Epithelial cell of proximal tubule (primary cell): ENCODE results near the gene DCST1. TPM values are rescaled to one million over a fixed set of nuclear protein-coding genes. Genes with fewer than 3 reads are reported as not detected.
A peak's percentile ranks its signal among the peaks of the same experiment; 100 is the strongest.

Experiments used
- DNase-seq: peaks from one replicate; pipeline ENCODE4 v3.0.0-alpha.2; 2011; ENCODE audit warnings: low read depth
- H3K4me3 ChIP-seq: 2 replicates; pipeline ENCODE4 v1.5.1; 2011; ENCODE audit warnings: low read depth, mild to moderate bottlenecking, low read length
- total RNA-seq: library from RNA; depleted of rRNA; stranded (reverse); fragments of >200 nt; gene quantifications from 2 replicates; pipeline ENCODE4 v1.2.3, GENCODE V29; 2015
- TF ChIP-seq, protein P1 (sequence below): conservative IDR thresholded peaks from 2 replicates; pipeline ENCODE4 v1.5.1; 2012; ENCODE audit warnings: low read depth, mild to moderate bottlenecking, low read length

The DCST1 gene
- total RNA-seq, 1 donor from 2014 or later = not detected

- DNase-seq = no peak
- H3K4me3 ChIP-seq = peak overlapping the region; percentile 53
- TF ChIP-seq, protein P1, sequence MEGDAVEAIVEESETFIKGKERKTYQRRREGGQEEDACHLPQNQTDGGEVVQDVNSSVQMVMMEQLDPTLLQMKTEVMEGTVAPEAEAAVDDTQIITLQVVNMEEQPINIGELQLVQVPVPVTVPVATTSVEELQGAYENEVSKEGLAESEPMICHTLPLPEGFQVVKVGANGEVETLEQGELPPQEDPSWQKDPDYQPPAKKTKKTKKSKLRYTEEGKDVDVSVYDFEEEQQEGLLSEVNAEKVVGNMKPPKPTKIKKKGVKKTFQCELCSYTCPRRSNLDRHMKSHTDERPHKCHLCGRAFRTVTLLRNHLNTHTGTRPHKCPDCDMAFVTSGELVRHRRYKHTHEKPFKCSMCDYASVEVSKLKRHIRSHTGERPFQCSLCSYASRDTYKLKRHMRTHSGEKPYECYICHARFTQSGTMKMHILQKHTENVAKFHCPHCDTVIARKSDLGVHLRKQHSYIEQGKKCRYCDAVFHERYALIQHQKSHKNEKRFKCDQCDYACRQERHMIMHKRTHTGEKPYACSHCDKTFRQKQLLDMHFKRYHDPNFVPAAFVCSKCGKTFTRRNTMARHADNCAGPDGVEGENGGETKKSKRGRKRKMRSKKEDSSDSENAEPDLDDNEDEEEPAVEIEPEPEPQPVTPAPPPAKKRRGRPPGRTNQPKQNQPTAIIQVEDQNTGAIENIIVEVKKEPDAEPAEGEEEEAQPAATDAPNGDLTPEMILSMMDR = peak; percentile 43
These were observed 37.3 kb downstream of the DCST1 start for GRCh38 chr1:155070721-155071569.

DNA sequence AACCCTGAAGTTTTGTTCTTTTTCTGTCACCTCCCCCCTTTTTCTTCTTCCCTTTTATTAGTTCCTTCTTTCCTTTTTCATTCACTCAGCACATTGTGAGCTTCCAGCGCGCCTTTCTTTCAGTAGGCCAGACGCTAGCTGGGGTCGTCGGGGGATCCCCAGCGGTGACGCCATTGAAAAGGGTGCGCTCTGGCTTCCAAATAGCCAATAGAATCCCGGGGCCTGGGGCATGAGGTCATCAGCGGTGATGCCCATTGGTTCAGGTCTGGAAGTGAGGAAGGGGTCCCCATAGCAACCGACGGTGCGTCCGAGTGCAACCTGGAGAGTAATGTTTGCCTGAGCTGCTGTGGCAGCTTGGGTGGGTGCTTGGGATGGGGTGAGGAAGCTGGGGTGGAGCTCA, 38.1 kb downstream of the DCST1 start:
- TF ChIP-seq, protein P1 = no peak
- H3K4me3 ChIP-seq = no peak overlapping the region
- no peak for DNase-seq

DNA sequence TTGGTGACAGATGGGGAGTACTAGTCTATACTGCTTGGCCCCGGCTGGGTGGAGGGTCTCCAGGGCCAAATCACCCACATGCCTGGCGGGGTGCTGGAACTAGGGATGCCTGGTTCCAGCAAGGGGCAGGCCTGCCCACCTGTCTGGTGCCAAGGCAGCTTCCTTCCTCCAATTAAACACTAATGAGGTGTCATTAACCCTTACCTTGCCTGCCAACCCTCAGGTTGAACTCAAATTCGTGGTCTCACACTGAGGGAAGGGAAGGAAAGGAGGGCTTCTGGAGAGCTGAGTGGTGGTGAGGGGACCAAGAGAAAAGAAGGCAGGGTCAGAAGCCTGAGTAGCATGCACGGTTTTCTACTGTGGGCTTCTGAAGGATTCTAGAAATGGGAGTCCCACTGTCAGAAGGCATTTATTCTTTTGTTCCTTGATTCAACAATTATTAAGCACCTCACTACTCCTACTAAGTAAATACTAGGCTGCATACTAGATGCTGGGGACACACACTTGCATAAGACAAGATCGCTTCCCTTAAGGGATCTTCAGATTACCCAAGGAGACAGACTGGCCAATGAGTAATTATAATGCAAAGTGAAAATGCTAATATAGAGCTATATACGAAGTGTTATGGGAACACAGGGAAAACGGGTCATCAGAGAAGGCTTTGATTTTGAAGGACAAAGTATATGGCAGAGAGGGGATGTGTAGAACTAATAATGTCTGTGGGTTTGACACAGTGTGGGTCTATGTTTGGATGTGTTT, 39.1 kb downstream of the DCST1 start:
- no peak for DNase-seq
- no peak overlapping the region for H3K4me3 ChIP-seq
- TF ChIP-seq, protein P1 = no peak

- TF ChIP-seq, protein P1 = no peak
- no peak for DNase-seq
- no peak overlapping the region for H3K4me3 ChIP-seq
These were observed 40.0 kb downstream of the DCST1 start for GRCh38 chr1:155073377-155074242.

DNA sequence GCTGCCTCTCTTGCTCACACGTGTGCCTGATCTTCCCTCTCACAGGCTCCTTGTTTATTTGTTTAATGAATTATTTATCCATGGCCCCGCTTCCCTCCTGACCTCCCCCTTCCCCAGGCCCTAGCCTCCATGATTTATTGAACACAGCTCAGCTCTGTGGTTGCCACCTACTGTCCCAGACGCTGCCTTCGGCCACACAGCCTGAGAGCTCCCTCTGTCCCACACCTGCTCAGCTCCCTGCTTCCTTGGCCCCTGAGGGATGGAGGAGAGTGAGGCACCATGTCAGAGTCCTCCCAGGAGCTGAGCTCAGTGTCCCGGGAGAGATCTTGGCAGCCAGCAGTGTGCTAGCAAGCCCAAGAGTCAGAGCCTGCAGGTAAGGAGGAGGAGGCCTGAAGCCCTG, 41.9 kb downstream of the DCST1 start:
- TF ChIP-seq, protein P1 = no peak
- no peak overlapping the region for H3K4me3 ChIP-seq
- no peak for DNase-seq

DNA sequence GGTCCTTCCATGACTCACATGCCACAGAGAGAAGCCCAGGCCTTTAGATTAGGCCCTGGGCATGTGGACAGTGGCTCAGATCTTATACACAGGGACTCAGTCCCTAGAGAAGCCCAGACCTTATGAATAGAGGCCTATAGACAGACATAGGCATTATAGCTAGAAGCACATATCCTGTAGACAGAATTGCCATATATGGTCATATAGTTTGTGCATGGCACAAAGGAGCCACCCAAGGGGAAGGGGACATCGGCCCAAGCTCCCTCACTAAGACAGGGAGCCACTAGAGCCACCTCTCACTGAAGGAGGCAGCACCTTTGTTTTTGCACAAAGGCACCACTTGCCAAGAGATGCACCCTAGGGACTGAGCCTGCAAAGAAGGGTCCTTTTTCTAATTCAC, 42.7 kb downstream of the DCST1 start:
- no peak for DNase-seq
- H3K4me3 ChIP-seq = no peak overlapping the region
- TF ChIP-seq, protein P1 = no peak
